A549 (cell line): ENCODE data around the gene FAM180A.
"Not testable (repeated sequence)": the region's sequence is repeated elsewhere in the genome, so short reads cannot be mapped to it uniquely, and the experiment has no call there.

ENCODE experiments used
- CHD2 ChIP-seq: fragments of 150-350 bp; IDR thresholded peaks from 2 replicates; pipeline ENCODE4 v1.6.1; 2014; ENCODE audit warnings: low read length; ENCODE audit not compliant: partially characterized antibody
- JUN ChIP-seq, 2 experiments: fragments of >200 bp; sonication (Bioruptor Twin); formaldehyde crosslinking; IDR thresholded peaks; 2 replicates in 1 of 2; 3 replicates in 1 of 2; pipeline ENCODE4 v1.6.1; 2016 to 2017
- MAFK ChIP-seq: fragments of 450-650 bp; IDR thresholded peaks from 2 replicates; pipeline ENCODE4 v1.6.1; 2014; ENCODE audit not compliant: partially characterized antibody
- POLR2A ChIP-seq: IDR thresholded peaks from 2 replicates; pipeline ENCODE4 v1.6.1; 2012; ENCODE audit warnings: mild to moderate bottlenecking, low read length
- TF ChIP-seq, protein P1 (sequence below): fragments of >200 bp; sonication (Bioruptor Twin); formaldehyde crosslinking; IDR thresholded peaks from 3 replicates; pipeline ENCODE4 v1.5.1; 2016

DNA sequence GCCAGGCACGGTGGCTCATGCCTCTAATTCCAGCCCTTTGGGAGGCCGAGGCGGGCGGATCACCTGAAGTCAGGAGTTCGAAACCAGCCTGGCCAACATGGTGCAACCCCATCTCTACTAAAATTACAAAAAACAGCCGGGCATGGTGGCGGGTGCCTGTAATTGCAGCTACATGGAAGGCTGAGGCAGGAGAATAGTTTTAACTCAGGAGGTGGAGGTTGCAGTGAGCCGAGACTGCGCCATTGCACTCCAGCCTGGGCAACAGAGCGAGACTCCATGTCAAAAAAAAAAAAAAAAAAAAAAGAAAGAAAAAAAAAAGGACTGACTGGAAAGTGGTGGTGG lies 11.3 kb downstream of the FAM180A start:
- TF ChIP-seq, protein P1, sequence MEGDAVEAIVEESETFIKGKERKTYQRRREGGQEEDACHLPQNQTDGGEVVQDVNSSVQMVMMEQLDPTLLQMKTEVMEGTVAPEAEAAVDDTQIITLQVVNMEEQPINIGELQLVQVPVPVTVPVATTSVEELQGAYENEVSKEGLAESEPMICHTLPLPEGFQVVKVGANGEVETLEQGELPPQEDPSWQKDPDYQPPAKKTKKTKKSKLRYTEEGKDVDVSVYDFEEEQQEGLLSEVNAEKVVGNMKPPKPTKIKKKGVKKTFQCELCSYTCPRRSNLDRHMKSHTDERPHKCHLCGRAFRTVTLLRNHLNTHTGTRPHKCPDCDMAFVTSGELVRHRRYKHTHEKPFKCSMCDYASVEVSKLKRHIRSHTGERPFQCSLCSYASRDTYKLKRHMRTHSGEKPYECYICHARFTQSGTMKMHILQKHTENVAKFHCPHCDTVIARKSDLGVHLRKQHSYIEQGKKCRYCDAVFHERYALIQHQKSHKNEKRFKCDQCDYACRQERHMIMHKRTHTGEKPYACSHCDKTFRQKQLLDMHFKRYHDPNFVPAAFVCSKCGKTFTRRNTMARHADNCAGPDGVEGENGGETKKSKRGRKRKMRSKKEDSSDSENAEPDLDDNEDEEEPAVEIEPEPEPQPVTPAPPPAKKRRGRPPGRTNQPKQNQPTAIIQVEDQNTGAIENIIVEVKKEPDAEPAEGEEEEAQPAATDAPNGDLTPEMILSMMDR: not testable (repeated sequence)
- not testable (repeated sequence) for TF ChIP-seq MAFK; JUN (IDR thresholded peaks at IDR 0.05); POLR2A; CHD2
